HL-60/S4 treated with retinoic acid at 250 ng/mL for 4 days and 3 days (cell line): Measurements from ENCODE around the gene ARHGEF10L.

Experiments
- in situ Hi-C: fragments of 300-500 bp; cut with MboI; formaldehyde crosslinking; loops from 2 replicates; pipeline ENCODE4 v1.7.0; 2022; ENCODE audit warnings: low sequenced_read_pairs

ARHGEF10L gene

GRCh38 chr1:17549384-17549783, 9.9 kb downstream of the ARHGEF10L start:
- in situ Hi-C loops = no loop called here

- in situ Hi-C loops = no loop called here
Observed at GRCh38 chr1:17550729-17551584, 11.5 kb downstream of the ARHGEF10L start.

GRCh38 chr1:17551755-17552234, 12.3 kb downstream of the ARHGEF10L start:
- in situ Hi-C loops = no loop called here

- in situ Hi-C loops = no loop called here
Observed at GRCh38 chr1:17553975-17554700, 14.6 kb downstream of the ARHGEF10L start.

- in situ Hi-C loops = no loop called here
Observed at GRCh38 chr1:17554954-17555353, 15.5 kb downstream of the ARHGEF10L start.

- in situ Hi-C loops = no loop called here
Observed at GRCh38 chr1:17557986-17558385, 18.5 kb downstream of the ARHGEF10L start.

GRCh38 chr1:17558541-17558940, 19.0 kb downstream of the ARHGEF10L start:
- in situ Hi-C loops = no loop called here

GRCh38 chr1:17558954-17559614, 19.6 kb downstream of the ARHGEF10L start:
- in situ Hi-C loops = no loop called here

GRCh38 chr1:17559615-17560419, 20.3 kb downstream of the ARHGEF10L start:
- in situ Hi-C loops = no loop called here

GRCh38 chr1:17561247-17561548, 21.7 kb downstream of the ARHGEF10L start:
- in situ Hi-C loops = no loop called here

- in situ Hi-C loops = no loop called here
Observed at GRCh38 chr1:17561561-17561985, 22.1 kb downstream of the ARHGEF10L start.

- in situ Hi-C loops = no loop called here
Observed at GRCh38 chr1:17562375-17562774, 22.9 kb downstream of the ARHGEF10L start.

GRCh38 chr1:17563494-17564281, 24.2 kb downstream of the ARHGEF10L start:
- in situ Hi-C loops = no loop called here

GRCh38 chr1:17564458-17565393, 25.2 kb downstream of the ARHGEF10L start:
- in situ Hi-C loops = no loop called here

- in situ Hi-C loops = no loop called here
Observed at GRCh38 chr1:17565461-17566252, 26.2 kb downstream of the ARHGEF10L start.

GRCh38 chr1:17566417-17566816, 26.9 kb downstream of the ARHGEF10L start:
- in situ Hi-C loops = no loop called here

- in situ Hi-C loops = no loop called here
Observed at GRCh38 chr1:17566892-17567291, 27.4 kb downstream of the ARHGEF10L start.

- in situ Hi-C loops = no loop called here
Observed at GRCh38 chr1:17567582-17567981, 28.1 kb downstream of the ARHGEF10L start.
